MM.1S (cell line): ENCODE results near the gene CNPY2.

Experiments used
- EZH2 ChIP-seq: fragments of 300-600 bp; sonication (generic); optimal IDR thresholded peaks from 2 replicates; pipeline ENCODE3; 2017; ENCODE audit warnings: low read depth, mild to moderate bottlenecking, antibody characterized with exemption, low read length, mixed read lengths
- EZH2phosphoT487 ChIP-seq: fragments of 300-600 bp; sonication (generic); IDR thresholded peaks from 2 replicates; pipeline ENCODE4 v1.6.1; 2018; ENCODE audit warnings: antibody characterized with exemption, low read length
- TF ChIP-seq, protein P1 (sequence below): fragments of 300-600 bp; sonication (generic); IDR thresholded peaks from 2 replicates; pipeline ENCODE4 v1.5.1; 2016; ENCODE audit warnings: antibody characterized with exemption, low read length, mixed read lengths

DNA sequence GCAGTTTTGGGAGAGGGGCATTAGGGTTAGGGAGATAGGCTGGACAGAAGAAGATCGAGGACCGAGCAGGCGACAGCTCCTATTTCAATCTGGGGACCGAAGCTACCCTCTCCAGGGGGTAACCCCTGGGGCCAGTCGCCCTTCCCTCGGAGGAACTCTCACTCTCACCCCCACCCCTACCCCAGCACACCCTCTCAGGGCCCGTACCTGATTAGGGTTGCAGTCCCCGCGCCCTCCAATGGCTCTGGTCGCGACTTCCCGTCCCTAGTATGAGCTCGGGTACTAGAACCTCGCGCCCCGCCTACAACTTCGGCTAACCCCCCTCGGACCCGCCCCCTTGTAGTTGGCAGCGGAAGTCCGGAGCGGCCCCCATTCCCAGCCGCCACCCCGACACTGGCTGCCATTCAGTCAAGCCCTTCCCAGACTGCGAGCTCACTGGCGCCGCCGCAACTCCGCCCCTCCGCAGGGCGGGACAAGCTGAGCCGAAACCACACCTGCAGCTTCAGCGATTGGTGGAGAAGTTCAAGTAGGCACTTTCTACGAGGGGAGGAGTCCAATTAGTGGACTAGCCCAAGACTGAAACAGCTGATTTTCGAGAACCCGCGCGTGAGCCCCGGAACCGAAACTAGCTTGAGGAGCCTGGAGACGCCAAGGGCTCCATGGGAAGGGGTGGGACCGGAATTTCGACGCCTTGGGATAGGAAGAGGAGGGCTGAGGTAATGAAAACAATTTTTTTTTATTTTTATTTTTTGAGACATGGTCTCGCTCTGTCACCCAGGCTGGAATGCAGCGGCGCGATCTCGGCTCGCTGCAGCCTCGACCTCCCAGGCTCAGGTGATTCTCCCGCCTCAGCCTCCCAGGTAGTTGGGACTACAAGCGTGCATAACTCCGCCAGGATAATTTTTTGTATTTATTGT is 44.3 kb upstream of the CNPY2 start, which contains the start of gene STAT2:
- TF ChIP-seq, protein P1, sequence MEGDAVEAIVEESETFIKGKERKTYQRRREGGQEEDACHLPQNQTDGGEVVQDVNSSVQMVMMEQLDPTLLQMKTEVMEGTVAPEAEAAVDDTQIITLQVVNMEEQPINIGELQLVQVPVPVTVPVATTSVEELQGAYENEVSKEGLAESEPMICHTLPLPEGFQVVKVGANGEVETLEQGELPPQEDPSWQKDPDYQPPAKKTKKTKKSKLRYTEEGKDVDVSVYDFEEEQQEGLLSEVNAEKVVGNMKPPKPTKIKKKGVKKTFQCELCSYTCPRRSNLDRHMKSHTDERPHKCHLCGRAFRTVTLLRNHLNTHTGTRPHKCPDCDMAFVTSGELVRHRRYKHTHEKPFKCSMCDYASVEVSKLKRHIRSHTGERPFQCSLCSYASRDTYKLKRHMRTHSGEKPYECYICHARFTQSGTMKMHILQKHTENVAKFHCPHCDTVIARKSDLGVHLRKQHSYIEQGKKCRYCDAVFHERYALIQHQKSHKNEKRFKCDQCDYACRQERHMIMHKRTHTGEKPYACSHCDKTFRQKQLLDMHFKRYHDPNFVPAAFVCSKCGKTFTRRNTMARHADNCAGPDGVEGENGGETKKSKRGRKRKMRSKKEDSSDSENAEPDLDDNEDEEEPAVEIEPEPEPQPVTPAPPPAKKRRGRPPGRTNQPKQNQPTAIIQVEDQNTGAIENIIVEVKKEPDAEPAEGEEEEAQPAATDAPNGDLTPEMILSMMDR = no peak
- TF ChIP-seq EZH2phosphoT487 (no peak), EZH2 (no peak)
